HS-27A (cell line): ENCODE measurements around the gene CYB561D1.

Experiments used
- DNase-seq: peaks from one replicate; pipeline ENCODE4 v3.0.0-alpha.2; 2012; ENCODE audit warnings: low read depth, missing footprints

Gene CYB561D1

DNA sequence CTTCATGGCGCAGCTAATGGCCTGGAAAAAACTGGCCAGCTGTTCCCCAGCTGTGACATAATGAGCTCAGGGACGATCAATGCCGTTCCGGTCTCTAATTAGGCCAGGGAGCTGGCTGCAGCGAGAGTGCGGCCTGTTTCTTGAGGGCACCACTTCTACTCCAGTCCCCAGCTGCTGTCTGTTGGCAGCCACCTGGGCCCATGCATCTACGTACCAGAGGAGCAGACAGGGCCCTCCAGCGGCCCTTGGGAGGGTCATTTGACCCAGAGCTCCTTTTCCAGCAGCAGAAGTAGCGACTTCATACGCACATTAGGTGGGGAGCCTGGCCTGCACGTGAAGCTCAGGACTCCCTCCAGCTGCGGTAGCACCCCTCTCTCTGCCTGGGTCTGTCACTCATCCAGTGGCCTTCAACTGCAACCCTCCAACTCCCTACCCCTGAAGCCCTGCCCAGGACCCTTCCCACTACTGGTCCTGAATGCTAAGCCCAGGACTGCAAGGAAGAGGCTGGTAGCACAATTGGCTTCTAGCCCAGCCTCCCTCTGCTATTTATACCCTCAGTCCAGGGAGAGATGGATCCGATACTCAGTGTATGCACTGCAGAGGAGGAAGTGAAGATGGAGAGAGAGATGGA, 36.7 kb downstream of the CYB561D1 start:
- no peak for DNase-seq

DNA sequence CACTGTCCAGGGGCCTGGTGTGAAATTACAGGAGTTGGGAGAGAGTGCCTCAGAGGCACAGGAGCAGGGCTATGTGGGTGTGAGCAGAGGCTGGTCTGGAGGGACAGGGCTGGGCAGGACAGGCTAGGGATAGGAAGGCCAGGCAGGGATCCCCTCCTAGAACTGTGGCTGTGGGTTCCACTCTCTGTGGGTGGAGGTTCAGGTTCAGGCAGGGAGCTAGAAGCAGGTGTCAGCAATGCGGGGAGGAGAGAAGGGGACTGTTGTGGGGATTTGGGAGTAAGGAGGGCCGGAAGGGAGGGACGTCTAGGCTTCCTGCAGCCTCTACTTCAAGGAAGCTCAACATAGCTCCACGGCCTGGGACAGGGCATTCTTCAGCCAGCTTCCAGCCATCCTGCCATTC, 37.5 kb downstream of the CYB561D1 start:
- DNase-seq: no peak

DNA sequence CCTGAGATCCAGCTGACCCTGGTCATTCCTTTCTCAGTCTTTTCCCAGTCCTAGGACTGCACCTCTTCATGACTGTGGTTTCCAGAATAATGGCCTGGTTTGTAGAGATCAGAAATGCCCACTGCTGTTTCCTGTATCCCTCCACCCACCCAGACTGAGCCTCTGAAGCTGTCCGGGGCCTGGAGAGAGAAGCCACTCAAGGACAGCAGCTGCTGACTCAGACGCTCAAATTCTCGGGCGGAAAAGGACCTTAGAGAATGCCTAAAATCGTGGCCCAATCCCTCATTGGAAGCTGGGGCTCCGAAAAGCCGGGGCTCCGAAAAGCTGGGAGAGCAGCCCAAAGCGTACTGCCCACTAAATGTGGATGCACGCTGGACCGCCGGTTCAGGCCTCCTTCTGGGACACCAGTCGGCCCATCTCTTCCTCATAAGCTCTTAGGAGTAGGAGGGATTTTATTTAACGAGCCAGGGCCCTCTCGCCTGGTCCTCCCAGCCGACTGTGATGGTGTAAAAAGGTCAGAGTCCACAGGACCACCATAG, 38.0 kb downstream of the CYB561D1 start:
- peak; percentile 9 for DNase-seq

DNA sequence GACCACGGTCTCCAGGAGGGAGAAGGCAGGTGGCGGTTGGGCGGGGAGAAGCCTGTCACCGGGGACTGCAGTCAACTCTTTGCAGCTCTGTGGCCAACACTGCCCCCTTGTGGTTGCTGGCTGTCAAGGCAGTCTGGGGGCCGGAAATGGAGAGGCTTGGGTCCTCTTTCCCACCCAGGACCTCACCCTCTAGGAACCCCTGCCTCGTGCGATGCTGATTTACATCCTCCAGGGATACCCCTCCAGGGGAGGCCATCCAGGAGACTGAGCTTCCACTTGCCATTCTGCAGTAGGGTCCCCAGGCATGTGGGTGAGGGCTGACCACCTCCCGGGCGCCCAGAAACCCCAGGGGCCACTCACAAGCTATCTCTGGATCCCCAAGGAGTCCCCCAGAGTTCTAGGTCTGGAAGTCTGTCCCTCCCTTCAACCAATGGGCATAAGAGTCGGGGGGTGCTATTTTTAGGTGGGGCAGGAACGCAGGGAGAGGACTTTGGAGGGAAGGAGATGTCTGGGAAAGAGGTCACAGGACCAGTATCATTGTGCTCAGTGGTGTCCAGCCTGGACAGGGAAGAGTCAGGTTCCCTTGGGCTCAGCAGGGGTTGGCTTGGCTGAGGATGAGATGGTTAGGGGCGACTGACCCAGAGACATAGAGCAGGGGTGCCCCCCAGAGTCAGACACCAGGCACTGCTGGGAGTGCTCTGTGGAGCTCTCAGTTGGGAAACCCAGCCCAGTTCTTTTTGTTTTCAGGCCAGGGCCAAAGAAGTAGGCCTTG, 38.7 kb downstream of the CYB561D1 start:
- peak; percentile 41 for DNase-seq

DNA sequence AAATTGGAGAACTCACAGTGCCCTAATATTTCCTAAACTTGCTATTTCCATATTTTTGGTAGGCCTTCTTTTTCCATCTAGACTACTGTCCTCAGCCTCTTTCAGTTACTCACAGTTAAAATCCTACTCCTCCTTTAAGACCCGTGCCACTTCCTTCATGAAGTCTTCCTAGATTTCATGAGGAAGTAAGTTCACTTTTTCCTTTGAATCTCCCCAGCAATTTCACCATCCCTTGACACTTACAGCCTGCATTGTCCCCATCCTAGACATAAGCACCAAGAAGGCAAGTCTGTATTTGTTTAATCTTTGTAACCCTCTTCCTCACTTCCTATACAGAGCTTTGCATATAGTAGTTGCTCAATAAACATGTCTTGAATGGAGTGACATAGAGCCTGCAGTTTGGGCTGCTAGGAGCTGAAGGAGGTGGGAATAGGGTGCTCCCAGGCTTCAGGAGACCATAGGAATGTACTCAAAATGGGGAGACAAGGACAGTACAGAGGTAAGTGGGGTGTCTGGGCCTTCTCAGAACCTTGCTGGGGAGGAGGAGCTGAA, 40.5 kb downstream of the CYB561D1 start:
- no peak for DNase-seq

DNA sequence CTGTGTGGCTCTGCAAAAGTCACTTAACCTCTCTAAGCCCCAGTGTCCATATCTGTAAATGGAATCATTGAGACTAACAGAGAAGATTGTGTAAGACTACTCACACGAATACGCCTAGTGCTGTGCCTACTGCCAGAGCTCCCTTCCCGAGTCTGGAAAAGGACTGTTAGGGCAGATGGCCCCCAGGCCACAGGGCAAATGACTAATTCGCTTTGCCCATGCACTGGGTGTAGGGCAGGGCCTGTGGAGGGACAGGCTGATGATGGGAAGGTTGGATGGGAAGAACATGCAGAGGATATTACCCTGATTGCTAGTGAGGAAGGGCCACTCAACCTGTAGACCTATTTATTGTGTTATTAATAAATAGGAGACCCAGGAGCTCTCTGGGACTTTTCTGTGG, 41.6 kb downstream of the CYB561D1 start:
- no peak for DNase-seq

DNA sequence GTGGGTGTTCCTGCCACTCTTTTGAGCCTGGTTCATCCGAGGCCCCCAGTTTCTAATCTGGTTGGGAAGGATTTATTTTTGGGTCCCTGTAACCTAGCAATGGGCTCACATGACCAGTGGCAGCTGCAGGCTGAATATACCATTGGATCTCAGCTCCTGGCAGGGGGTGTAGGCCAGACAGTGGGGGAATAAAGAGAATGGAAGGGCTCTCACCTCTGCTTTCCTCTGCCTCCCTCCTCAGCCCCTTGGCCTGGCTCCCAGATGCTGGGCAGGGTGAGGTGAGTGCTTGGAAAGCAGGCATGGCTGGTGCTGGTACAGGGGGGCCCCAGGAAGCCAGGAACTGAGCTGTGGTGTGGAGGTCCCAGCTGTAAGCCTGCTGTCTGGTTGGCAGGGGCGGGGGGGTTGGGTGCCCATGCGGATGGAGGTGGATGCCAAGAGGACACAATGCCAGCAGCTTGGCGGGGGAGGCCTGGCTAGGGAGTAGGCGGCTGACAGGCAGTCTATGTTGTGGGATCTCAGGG, 42.1 kb downstream of the CYB561D1 start:
- no peak for DNase-seq

DNA sequence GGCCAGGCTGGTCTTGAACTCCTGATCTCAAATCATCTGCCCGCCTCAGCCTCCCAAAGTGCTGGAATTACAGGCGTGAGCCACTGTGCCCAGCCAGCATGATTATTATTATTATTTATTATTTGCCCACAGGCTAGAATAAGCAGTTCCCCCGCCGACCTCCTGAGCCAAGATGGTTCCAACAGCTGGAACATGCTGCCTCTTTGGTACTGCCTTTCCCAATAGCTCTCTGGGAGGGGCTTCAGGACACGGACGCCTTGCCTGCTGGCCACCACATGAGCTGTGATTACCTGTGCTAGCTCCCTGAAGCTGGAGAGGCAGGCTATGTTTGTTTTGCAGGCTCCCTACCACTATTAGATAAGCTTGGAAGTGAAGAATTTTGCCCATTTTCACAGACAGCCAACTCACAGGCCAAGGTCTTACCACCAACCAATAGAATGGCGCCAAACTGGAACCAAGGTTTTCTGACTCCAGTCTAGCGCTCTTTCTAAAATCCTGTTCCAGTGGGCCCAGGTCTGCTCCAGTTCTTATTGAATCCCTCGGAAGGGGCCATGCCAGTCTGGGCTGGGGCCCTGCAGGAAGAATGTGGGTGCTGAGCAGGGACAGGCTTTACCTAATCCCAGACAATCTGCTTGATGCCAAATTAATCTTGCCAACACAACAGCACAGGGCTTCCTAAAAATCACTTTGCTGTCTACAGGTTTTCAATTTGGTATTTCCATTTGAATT, 43.7 kb downstream of the CYB561D1 start:
- DNase-seq: no peak

DNA sequence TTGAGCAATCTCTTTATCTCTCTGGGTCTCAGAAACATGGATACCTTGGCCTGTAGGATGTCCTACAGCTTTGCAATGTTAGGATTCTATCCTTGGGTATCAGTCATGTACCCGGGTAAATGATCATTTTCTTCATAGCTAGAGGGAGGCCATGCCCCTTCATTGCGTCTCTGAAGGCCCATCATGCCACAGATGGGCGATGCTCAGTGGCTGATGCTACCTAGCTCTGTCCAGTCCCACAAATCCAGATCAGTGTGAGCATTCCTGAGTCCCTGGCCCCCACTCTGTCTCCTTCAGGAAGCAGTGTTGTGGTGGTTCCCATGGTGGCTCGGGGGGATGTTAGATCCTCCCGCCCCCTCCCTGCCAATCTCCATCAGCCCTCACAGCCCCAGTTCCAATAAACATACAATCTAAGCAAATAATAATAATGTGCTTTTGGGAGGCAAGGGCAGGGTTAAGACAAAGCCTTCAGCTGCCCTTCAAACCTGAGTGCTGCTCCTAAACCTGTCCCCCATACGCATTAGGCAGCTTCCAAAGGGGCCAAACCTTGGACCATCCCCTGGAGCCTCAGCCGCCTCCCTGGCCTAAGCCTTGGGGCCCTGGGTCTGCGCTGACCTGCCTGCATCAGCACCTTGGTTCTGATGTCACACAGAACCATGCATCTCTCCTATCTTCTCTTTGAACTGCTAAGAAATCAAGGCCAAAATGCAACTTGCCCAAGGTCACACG, 45.1 kb downstream of the CYB561D1 start:
- DNase-seq: no peak

DNA sequence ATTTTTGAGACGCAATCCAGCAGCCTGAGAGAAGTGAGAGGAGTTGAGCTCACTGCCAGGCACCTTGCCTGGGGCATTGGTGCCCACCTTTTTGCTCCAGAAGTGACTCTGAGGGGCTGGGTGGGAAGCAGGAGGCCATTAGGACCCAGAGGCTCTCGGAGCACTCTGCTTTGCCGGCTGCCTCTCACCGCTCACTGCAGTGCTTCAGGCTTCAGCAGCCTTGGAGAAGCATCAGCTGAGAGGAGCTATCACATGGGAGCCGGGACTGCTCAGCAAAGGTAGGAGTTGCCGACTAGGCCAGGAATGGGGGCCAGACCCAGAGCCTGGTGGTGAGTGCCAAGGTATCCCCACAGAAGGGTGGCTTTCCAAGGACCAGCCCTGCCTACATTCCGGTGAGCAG, 45.8 kb downstream of the CYB561D1 start, which contains the start of gene GPR61:
Gene GPR61 (plus strand): TSS at position 197 of the 400 bp plus-strand sequence. CDS start 3,151 bp downstream, outside the sequence.
- DNase-seq: no peak

DNA sequence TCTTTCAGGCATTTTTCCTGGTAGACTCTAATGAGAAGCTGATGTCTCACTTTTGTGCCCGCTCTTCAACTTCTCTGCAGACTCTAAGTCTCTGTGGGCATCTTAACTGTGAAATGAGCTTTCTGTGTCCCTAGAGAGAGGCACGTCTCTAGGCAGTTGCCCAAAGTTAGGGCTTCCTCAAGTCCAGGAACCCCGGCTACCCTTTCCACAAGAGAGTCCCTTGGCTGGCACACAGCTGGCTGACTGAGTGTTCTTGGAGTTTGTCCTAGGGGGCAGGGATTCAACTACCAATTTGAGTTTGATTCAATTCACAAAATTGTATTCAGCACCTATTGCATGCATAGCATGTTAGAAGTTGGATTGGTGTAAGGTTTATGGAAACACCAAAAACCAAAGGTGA, 47.2 kb downstream of the CYB561D1 start:
- no peak for DNase-seq

DNA sequence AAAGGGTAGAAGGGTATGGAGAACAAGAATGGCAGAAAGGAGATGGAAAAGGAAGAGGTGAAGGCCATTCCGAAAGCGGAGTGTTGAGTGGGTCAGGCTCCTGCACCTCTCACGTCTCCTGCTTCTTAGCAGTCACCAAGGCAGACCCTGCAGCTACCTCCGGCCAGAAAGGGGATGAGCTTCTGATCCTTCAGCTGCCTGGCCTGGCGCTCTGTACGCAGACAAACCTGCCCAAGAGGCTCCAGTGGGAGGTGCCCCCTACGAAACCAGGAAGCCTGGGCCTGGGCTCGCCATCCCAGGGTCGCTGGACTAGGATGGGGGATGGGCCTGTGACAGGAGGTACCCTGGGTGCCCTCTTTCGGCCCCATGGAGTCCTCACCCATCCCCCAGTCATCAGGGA, 48.8 kb downstream of the CYB561D1 start:
- no peak for DNase-seq

DNA sequence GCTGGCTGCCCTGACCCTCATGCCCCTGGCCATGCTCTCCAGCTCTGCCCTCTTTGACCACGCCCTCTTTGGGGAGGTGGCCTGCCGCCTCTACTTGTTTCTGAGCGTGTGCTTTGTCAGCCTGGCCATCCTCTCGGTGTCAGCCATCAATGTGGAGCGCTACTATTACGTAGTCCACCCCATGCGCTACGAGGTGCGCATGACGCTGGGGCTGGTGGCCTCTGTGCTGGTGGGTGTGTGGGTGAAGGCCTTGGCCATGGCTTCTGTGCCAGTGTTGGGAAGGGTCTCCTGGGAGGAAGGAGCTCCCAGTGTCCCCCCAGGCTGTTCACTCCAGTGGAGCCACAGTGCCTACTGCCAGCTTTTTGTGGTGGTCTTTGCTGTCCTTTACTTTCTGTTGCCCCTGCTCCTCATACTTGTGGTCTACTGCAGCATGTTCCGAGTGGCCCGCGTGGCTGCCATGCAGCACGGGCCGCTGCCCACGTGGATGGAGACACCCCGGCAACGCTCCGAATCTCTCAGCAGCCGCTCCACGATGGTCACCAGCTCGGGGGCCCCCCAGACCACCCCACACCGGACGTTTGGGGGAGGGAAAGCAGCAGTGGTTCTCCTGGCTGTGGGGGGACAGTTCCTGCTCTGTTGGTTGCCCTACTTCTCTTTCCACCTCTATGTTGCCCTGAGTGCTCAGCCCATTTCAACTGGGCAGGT, 49.5 kb downstream of the CYB561D1 start:
- no peak for DNase-seq

DNA sequence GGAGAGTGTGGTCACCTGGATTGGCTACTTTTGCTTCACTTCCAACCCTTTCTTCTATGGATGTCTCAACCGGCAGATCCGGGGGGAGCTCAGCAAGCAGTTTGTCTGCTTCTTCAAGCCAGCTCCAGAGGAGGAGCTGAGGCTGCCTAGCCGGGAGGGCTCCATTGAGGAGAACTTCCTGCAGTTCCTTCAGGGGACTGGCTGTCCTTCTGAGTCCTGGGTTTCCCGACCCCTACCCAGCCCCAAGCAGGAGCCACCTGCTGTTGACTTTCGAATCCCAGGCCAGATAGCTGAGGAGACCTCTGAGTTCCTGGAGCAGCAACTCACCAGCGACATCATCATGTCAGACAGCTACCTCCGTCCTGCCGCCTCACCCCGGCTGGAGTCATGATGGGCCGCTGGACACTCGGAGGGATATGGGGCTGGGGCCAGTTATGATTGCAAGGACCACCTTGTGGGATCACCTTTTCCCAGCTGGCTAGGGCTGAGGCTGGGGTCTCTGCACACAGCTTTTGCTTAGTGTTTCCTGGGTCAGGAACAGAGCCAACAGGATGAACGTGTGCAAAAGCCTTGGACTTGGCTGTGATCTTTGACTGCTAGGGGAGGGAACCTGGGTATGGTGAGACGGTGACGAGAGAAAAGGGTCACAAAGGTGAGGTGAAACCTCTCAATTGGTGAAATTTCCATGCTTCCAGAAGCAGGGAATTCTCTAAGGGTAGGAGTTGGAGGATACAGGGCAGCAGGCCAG, 50.3 kb downstream of the CYB561D1 start:
- no peak for DNase-seq

DNA sequence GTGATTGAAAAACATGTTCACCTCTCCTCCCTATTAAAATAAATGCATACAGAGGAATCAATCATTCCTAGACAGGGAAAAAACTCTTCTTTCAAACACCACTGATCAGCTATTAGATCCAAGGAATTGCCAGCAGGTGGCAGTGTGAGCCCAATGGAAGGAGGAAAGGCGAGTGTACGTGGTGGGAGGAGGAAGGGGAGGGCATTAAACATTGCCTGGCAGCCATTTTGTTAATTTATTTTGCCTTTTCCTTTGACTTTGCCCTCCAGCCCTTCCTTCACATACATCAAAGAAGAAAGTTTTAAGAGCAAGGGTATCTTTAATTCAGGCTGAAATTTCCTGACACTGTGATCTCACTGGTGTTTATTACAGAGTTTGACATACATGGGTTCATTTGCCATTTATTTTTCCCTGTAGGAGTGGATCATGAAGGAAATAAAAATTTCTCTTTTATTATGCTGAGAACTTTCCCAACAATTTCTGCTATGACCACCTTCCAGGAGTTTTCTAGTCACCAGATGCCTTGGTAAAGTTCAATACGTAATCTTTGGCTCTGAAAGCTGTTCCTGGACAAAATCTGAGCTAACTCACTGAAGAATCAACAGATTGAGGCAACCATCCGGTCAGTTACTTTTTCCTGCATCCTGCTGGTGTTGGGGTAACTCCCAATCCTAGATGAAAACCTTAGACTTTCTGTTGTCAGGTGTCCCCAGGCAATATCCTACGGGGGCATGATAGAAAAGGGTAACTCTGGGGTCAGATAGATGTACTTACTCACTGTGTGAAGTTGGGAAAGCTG, 52.6 kb downstream of the CYB561D1 start:
- DNase-seq: peak; percentile 74

DNA sequence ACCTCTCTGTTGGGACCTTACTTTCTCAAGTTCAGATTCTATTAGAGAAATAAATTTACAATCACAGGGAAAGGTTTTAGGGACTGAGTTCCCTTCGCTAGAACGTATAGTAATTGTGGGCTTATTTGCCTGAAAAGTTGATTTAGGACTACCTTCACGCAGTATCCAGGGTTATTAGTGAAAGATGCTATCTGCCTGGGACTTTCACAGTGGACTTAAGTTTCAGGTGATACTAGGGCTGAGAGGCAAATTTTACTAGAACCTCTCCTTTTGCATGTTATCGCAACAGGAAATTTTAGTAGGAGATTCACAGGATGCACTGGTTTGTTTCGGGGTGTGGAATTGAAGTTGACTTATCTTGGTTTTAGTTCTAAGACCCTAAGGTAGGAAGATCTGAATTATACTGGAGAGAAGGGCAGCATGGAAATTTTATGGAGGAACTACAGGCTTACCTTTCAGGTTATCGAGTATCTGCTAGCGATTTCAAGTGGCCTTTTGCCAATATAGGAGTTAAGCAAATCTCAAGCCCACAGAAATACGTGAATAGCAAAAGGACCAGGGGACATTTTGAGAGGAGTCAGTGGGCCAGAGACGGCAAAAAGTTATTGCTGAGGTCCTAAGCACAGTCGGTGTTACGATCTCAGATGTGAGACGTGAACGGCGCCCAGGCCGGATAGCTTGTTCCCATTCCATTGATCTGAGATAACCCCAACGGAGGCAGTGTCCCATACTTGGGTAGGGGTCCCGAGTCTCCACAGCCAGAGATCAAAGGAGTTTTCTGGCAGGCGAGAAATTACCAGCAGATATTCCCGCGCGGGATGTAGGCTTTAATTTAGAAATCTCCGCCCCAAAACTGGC, 53.8 kb downstream of the CYB561D1 start:
- DNase-seq: peak; percentile 11

DNA sequence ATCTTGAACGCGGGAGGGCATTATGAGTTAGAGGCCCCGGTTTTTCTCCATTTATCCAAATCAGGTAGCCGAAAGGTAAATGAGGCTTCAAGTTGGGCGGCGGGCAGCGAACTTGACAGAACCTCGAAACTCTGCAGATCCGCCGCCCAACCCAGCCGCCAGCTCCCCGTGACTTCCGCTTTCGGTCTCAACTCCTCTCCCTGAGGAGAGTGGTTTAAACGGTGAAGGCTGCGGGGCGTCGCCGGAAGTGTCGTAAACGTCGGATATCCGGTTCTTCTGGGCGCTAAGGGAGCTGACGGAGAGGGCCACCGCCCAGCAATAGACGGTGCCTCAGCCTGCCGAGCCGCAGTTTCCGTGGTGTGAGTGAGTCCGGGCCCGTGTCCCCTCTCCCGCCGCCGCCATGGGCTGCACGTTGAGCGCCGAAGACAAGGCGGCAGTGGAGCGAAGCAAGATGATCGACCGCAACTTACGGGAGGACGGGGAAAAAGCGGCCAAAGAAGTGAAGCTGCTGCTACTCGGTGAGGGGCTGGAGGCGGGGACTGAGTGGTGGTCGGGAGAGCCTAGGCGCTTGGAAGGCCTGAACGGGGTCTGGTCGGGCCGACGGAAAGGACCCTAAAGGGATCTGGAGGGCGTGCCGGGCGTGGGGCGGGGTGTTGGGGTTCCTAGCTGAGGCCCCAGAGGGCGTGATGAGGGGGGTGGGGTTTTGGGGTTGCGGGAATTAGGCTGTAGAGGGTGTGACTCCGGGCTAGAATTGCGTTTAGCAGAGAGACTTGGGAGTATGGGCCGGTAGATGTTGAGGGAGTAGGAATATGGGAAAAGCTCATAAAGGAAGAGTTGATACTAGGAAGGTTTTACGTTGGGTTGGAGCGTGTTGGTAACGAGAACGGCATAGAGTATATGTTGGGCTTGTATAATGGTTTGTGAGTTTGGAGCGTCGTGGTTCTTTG, 54.7 kb downstream of the CYB561D1 start, which contains the start of gene GNAI3:
Gene GNAI3 (plus strand): TSS at position 295 of the 947 bp plus-strand sequence. CDS start 106 bp downstream, at position 401.
- peak; percentile 87 for DNase-seq
